HFF-Myc (cell line): ENCODE results near the gene SSRP1.
A peak's percentile ranks its signal among the peaks of the same experiment; 100 is the strongest.

ENCODE experiments used
- DNase-seq: peaks from one replicate; pipeline ENCODE4 v3.0.0-alpha.2; 2011; ENCODE audit warnings: low read depth; ENCODE audit errors: extremely low read depth
- H3K4me3 ChIP-seq: replicated peaks from 2 replicates; pipeline ENCODE4 v1.5.1; 2011; ENCODE audit warnings: low read depth, mild to moderate bottlenecking, control low read depth, low read length
- CTCF ChIP-seq: IDR thresholded peaks from 2 replicates; pipeline ENCODE4 v1.5.1; 2012; ENCODE audit warnings: mild to moderate bottlenecking, low read depth, low read length, control low read depth; ENCODE audit errors: missing control alignments

The SSRP1 gene

GRCh38 chr11:57335343-57336110 lies at the start of gene SSRP1:
TSS of gene SSRP1 (minus strand) at chr11:57335892. CDS start at chr11:57335121, 771 bp downstream.
- no peak for TF ChIP-seq CTCF
- no peak for DNase-seq
- peak within 1 kb of the TSS; percentile 77 for H3K4me3 ChIP-seq

- DNase-seq: no peak
- no peak within 1 kb of the TSS for H3K4me3 ChIP-seq
- no peak for TF ChIP-seq CTCF
Observed at GRCh38 chr11:57380975-57381374, 45.3 kb upstream of the SSRP1 start, which contains the start of gene PRG3. TSS of gene PRG3 (minus strand) at chr11:57381150. CDS start at chr11:57380708, 442 bp downstream.

- no peak for TF ChIP-seq CTCF
- DNase-seq: no peak
Observed at GRCh38 chr11:57379732-57380131, 44.0 kb upstream of the SSRP1 start.

GRCh38 chr11:57378186-57378585 lies 42.5 kb upstream of the SSRP1 start:
- no peak for TF ChIP-seq CTCF
- no peak for DNase-seq
- H3K4me3 ChIP-seq: no peak overlapping the region

More at GRCh38 chr11:57379732-57380131, 44.0 kb upstream of the SSRP1 start:
- no peak overlapping the region for H3K4me3 ChIP-seq

- TF ChIP-seq CTCF: no peak
- peak; percentile 43 for DNase-seq
- H3K4me3 ChIP-seq: no peak overlapping the region
Observed at GRCh38 chr11:57377107-57377506, 41.4 kb upstream of the SSRP1 start.

- no peak for TF ChIP-seq CTCF
- H3K4me3 ChIP-seq: no peak overlapping the region
- no peak for DNase-seq
Observed at GRCh38 chr11:57376095-57377090, 40.7 kb upstream of the SSRP1 start.
